ENCODE measurements around the gene SLC23A1.

Gene SLC23A1

GRCh38 chr5:139407517-139407916, 24.4 kb upstream of the SLC23A1 start:
- TF ChIP-seq, protein P1, sequence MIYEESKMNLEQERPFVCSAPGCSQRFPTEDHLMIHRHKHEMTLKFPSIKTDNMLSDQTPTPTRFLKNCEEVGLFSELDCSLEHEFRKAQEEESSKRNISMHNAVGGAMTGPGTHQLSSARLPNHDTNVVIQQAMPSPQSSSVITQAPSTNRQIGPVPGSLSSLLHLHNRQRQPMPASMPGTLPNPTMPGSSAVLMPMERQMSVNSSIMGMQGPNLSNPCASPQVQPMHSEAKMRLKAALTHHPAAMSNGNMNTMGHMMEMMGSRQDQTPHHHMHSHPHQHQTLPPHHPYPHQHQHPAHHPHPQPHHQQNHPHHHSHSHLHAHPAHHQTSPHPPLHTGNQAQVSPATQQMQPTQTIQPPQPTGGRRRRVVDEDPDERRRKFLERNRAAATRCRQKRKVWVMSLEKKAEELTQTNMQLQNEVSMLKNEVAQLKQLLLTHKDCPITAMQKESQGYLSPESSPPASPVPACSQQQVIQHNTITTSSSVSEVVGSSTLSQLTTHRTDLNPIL (CRISPR knock-in tag; IDR thresholded peaks at IDR 0.05; ENCODE audit: low read depth): no peak
- TF ChIP-seq PATZ1 (CRISPR knock-in tag; IDR thresholded peaks at IDR 0.05; ENCODE audit: borderline replicate concordance): no peak
- ATAC-seq: no peak

- TF ChIP-seq SNAI2 (CRISPR knock-in tag; IDR thresholded peaks at IDR 0.05) (no peak), BACH2 (CRISPR knock-in tag; IDR thresholded peaks at IDR 0.05; ENCODE audit: borderline replicate concordance) (no peak), ESRRG (CRISPR knock-in tag; IDR thresholded peaks at IDR 0.05) (no peak), ZC3H10 (CRISPR knock-in tag; IDR thresholded peaks at IDR 0.05) (no peak), TOX (CRISPR knock-in tag; IDR thresholded peaks at IDR 0.05; ENCODE audit: borderline replicate concordance) (no peak), OSR1 (CRISPR knock-in tag; IDR thresholded peaks at IDR 0.05) (no peak), ARNTL (CRISPR knock-in tag; IDR thresholded peaks at IDR 0.05; ENCODE audit: borderline replicate concordance, low read depth) (no peak), PPARA (CRISPR knock-in tag; IDR thresholded peaks at IDR 0.05; ENCODE audit: borderline replicate concordance) (no peak), ZNF565 (CRISPR knock-in tag; conservative IDR thresholded peaks at IDR 0.05; ENCODE audit: low read depth) (no peak), TCF4 (CRISPR knock-in tag; IDR thresholded peaks at IDR 0.05; ENCODE audit: borderline replicate concordance) (no peak), TSHZ2 (CRISPR knock-in tag; IDR thresholded peaks at IDR 0.05) (no peak), RARB (CRISPR knock-in tag; IDR thresholded peaks at IDR 0.05) (no peak)
- TF ChIP-seq, protein P1 (CRISPR knock-in tag; IDR thresholded peaks at IDR 0.05; ENCODE audit: low read depth): no peak
- TF ChIP-seq, protein P2, sequence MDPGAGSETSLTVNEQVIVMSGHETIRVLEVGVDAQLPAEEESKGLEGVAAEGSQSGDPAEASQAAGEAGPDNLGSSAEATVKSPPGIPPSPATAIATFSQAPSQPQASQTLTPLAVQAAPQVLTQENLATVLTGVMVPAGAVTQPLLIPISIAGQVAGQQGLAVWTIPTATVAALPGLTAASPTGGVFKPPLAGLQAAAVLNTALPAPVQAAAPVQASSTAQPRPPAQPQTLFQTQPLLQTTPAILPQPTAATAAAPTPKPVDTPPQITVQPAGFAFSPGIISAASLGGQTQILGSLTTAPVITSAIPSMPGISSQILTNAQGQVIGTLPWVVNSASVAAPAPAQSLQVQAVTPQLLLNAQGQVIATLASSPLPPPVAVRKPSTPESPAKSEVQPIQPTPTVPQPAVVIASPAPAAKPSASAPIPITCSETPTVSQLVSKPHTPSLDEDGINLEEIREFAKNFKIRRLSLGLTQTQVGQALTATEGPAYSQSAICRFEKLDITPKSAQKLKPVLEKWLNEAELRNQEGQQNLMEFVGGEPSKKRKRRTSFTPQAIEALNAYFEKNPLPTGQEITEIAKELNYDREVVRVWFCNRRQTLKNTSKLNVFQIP (CRISPR knock-in tag; IDR thresholded peaks at IDR 0.05; ENCODE audit: borderline replicate concordance, low read depth): no peak
- ATAC-seq: no peak
Observed at GRCh38 chr5:139406963-139407362, 23.9 kb upstream of the SLC23A1 start.

GRCh38 chr5:139404484-139404840, 21.4 kb upstream of the SLC23A1 start:
- no peak for ATAC-seq
- no peak for TF ChIP-seq ZC3H10 (CRISPR knock-in tag; IDR thresholded peaks at IDR 0.05)
- no peak for TF ChIP-seq ZFP3 (CRISPR knock-in tag; IDR thresholded peaks at IDR 0.05)
- TF ChIP-seq, protein P2 (CRISPR knock-in tag; IDR thresholded peaks at IDR 0.05; ENCODE audit: borderline replicate concordance, low read depth): no peak
- no peak for TF ChIP-seq TSHZ2 (CRISPR knock-in tag; IDR thresholded peaks at IDR 0.05)
